DMS79 (cell line): ENCODE results near the gene TMEM183A.

Experiments
- DNase-seq: peaks from one replicate; lab custom pipeline; 2025; lab: John Stamatoyannopoulos, UW

Gene TMEM183A

GRCh38 chr1:203028784-203029553 lies 21.8 kb downstream of the TMEM183A start:
- DNase-seq, result no peak

GRCh38 chr1:203031467-203031866 lies 24.3 kb downstream of the TMEM183A start:
- DNase-seq, result no peak

DNA sequence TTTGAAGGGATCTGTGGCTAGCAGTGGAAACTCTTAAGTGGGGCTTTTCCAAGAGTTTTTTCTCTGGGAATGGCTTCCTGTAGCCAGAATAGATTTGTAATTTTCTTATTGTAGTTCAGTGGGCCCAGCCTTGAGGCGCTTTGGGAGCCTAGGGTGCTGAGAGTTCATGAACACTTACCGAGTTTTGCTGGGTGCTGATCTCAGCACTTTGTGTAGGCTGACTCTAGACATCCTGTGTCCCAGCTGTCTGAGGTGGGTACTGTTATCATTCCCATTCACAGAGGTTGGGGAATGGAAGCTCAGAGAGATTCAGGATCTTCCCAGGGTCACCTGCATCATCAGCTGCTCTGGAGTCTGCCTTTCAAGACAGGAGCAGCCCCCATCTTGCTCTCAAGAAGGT lies 26.1 kb downstream of the TMEM183A start:
- no peak for DNase-seq

DNA sequence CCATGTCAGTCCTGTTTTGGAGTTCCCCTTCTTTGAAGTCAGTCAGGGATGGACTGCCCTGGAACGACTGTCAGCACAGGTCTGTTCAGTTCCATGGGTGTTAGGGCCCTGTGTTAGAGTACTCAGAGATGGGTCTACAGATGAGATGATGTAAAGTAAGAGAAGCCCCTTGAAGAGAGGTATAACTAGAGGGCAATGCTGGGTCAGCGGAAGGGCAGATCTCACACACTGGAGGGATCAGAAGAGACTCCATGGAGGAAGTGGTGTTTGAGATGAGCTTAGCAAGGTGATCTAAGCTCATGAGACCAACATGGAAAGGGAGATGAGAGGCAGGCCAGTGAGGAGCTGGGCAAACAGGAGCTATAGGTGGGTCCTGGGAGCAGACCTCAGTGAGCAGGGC lies 26.7 kb downstream of the TMEM183A start:
- no peak for DNase-seq

- no peak for DNase-seq
Measured at GRCh38 chr1:203034422-203035110, 27.4 kb downstream of the TMEM183A start.

DNA sequence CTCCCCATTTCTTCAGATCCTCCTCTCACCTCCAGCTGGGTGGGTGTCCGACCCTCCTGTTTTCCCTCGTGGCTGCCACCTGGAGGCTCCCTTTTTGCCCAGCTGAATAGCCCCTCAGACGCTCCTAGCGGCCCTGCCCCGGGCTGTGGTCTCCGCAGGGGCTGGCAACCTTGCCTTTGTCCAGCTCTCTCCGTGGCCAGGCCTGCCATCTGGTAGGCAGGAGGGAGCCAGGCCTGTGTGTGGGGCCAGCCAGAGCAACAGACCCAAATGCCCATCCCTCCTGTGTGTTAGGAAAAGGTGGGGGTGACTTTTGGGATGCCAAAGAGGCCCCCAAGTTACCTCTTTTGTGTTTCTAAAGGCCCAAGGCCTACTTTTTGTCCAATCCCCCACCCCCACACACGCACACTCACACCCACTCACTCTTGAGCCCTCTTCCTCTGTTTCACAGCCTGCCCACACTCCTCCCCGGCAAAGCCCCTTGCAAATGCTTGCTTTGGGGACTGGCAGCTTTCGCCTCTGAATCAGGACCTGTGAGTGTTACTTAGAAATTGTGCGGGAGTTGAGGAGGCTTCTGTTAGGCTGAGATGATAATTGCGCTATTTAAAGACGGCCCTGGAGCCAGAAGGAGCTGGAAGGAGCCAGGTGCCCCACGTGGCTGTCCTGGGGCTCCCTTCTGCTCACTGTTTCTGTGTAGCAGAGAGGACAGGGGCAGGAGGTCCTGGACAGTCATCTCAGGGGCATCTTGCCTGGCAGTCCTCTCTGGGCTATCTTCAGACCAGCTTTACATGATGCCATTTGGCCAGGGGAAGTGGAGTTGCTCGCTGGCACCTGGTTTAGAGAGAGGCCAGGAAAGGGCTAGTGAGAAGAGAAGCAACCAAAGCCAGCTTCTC lies 28.2 kb downstream of the TMEM183A start:
- DNase-seq, result no peak

- no peak for DNase-seq
Measured at GRCh38 chr1:203036135-203036534, 29.0 kb downstream of the TMEM183A start.

- no peak for DNase-seq
Measured at GRCh38 chr1:203036537-203036936, 29.4 kb downstream of the TMEM183A start.

- no peak for DNase-seq
Measured at GRCh38 chr1:203037509-203038190, 30.5 kb downstream of the TMEM183A start.

DNA sequence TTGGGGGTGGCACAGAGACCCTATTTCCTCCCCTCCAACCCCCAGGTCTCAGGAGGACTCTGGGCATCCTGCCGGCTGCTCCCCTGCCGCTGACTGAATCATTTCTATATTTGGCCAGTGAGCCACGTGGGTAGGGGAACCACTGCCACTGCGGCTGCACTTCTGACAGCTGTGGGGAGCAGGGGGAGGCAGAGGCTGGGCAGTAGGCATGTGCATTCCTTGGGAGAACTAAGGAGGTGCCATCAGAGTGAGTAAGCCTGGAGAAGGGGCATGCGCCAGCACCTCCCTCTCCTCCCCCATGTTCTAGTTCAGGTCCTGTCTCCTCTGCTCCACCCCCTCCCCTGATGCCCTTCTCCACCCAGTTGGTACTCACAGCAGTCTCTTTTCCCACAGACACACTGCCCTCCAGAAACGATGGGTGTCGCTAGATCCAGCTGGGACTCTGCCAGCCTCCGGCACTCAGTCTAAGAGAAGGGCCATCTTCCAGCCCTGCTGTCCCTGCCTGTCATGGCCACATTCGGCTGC lies 31.1 kb downstream of the TMEM183A start:
- no peak for DNase-seq

DNA sequence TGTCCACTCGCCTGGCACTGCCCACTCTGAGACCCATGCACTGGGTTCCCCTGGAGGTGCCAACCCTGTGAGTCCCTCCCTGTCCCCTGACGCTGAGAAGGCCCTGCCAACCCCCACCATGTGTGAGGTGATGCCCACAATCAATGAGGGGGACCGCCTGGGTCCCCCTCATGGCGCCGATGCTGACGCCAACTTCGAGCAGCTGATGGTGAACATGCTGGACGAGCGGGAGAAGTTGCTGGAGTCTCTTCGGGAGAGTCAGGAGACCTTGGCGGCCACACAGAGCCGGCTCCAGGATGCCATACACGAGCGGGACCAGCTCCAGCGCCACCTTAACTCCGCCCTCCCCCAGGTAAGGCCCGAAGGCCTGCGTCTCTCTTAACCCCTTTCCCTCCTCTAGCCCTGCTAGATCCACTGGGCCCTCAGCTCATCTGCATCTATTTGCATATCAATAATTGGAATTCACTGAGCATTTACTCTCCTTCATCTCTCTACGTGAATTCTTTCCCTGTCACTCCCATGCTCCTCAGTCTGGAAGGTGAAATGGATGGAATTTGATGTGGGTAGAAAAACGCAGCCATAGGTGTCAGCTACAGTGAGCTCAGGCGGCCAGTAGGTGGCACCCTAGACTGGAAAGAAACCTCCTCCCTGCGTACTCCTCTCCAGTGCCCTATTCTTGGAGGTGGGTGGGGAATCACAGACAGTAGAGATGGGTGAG lies 31.9 kb downstream of the TMEM183A start:
- peak; percentile 38 for DNase-seq

GRCh38 chr1:203039609-203040512 lies 32.7 kb downstream of the TMEM183A start:
- DNase-seq, result no peak

GRCh38 chr1:203040513-203041275 lies 33.5 kb downstream of the TMEM183A start:
- DNase-seq, result no peak

- DNase-seq, result no peak
Measured at GRCh38 chr1:203041351-203041932, 34.3 kb downstream of the TMEM183A start.

- DNase-seq, result no peak
Measured at GRCh38 chr1:203043830-203044545, 36.8 kb downstream of the TMEM183A start.

DNA sequence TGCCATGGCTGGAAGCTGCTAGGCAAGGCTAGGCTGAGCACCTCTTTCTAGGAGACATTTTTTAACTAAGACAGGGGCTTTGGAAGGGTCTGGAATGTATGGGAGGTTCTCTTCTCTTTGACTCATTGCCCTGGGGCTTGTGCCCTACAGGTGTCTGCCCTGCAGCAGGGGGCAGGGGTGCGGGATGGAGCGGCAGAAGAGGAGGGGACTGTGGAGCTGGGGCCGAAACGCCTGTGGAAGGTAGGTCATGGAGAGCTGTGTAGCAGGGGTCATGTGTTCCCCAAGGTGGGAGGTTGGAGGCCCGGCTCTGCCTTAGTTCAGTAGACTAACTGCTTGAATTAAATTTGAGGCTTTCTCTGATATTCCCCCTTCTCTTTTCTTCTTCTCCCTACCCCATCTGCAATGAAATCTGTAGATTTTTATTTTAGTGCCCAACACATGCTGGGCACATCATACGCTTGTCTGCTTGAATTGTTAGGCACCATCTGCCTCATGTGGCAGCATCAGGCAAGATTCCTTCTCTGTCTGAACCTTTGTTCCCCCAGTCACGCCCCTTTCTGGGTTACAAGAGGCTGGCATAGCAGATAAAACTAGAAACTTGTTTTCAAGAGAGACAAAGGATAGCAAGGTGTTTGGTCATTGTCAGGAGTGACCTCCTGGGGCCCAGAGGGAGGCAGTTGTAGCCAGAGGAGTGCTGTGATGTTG lies 37.5 kb downstream of the TMEM183A start:
- DNase-seq, result no peak

GRCh38 chr1:203045336-203045735 lies 38.2 kb downstream of the TMEM183A start:
- DNase-seq, result no peak
